Neural cell (in vitro differentiated cells): ENCODE results near the gene TSSK3.

Experiments used
- CTCF ChIP-seq: fragments of 450-650 bp; IDR thresholded peaks from 2 replicates; pipeline ENCODE4 v1.5.1; 2014; ENCODE audit warnings: antibody characterized with exemption, mild to moderate bottlenecking, moderate library complexity; ENCODE audit not compliant: poor library complexity, severe bottlenecking
- EZH2 ChIP-seq: fragments of 200-600, 300-800 bp; shearing (Covaris generic), sonication (generic); IDR thresholded peaks from 2 replicates; pipeline ENCODE4 v1.6.1; 2014; ENCODE audit warnings: antibody characterized with exemption, low read length, borderline replicate concordance, mild to moderate bottlenecking; ENCODE audit not compliant: insufficient read depth, poor library complexity, severe bottlenecking
- POLR2AphosphoS5 ChIP-seq: IDR thresholded peaks from 2 replicates; pipeline ENCODE4 v1.6.1; 2012

- no peak for TF ChIP-seq EZH2
- no peak for TF ChIP-seq CTCF
- no peak for TF ChIP-seq POLR2AphosphoS5
Observed at GRCh38 chr1:32321712-32322291, 40.5 kb upstream of the TSSK3 start.
